Osteoblast (primary cell): Measurements from ENCODE around the gene FRAS1. TPM values are rescaled to one million over a fixed set of nuclear protein-coding genes. Genes with fewer than 3 reads are reported as not detected.

ENCODE experiments used
- DNase-seq: peaks from one replicate; pipeline ENCODE4 v3.0.0; 2011; ENCODE audit warnings: low spot score, mixed read lengths; ENCODE audit not compliant: insufficient read length; ENCODE audit errors: missing footprints
- H2AFZ ChIP-seq: 2 replicates; pipeline ENCODE4 v1.6.0; 2011; ENCODE audit warnings: mild to moderate bottlenecking, low read length
- H3K27ac ChIP-seq: 2 replicates; pipeline ENCODE4 v1.5.1; 2011; ENCODE audit warnings: mild to moderate bottlenecking, low read depth, low read length, moderate library complexity
- H3K27me3 ChIP-seq: 2 replicates; pipeline ENCODE4 v1.6.0; 2012; ENCODE audit warnings: mild to moderate bottlenecking, control low read depth, inconsistent platforms, low read length, moderate library complexity; ENCODE audit not compliant: insufficient read depth
- H3K36me3 ChIP-seq: 2 replicates; pipeline ENCODE4 v1.5.1; 2011; ENCODE audit warnings: mild to moderate bottlenecking, low read length, control low read depth, moderate library complexity; ENCODE audit not compliant: insufficient read depth
- H3K4me1 ChIP-seq: 2 replicates; pipeline ENCODE4 v1.5.1; 2011; ENCODE audit warnings: mild to moderate bottlenecking, low read length, control low read depth, moderate library complexity; ENCODE audit not compliant: insufficient read depth
- H3K4me2 ChIP-seq: 2 replicates; pipeline ENCODE4 v1.6.0; 2011; ENCODE audit warnings: mild to moderate bottlenecking, low read length; ENCODE audit not compliant: insufficient read depth
- H3K4me3 ChIP-seq: fragments of 200-600 bp; sonication (generic); 3 replicates; pipeline ENCODE4 v1.5.1; 2012; ENCODE audit warnings: mild to moderate bottlenecking, low read length, inconsistent platforms; ENCODE audit not compliant: insufficient read depth
- H3K79me2 ChIP-seq: 2 replicates; pipeline ENCODE4 v1.6.0; 2012; ENCODE audit warnings: mild to moderate bottlenecking, low read length, control low read depth, inconsistent platforms; ENCODE audit not compliant: insufficient read depth
- H3K9me3 ChIP-seq: 2 replicates; pipeline ENCODE4 v1.5.1; 2011; ENCODE audit warnings: low read depth, low read length, control low read depth
- H4K20me1 ChIP-seq: 2 replicates; pipeline ENCODE4 v1.6.0; 2012; ENCODE audit warnings: mild to moderate bottlenecking, low read length, control low read depth; ENCODE audit not compliant: insufficient read depth
- total RNA-seq: library from RNA; depleted of rRNA; stranded (reverse); fragments of >200 nt; gene quantifications from 2 replicates; pipeline ENCODE4 v1.2.3, GENCODE V29; 2012
- TF ChIP-seq, protein P1 (sequence below): IDR thresholded peaks from 2 replicates; pipeline ENCODE4 v1.5.1; 2011; ENCODE audit warnings: mild to moderate bottlenecking, low read depth, low read length, moderate library complexity; ENCODE audit errors: extremely low read depth

Gene FRAS1
- total RNA-seq, 1 donor, result 5.1 TPM

DNA sequence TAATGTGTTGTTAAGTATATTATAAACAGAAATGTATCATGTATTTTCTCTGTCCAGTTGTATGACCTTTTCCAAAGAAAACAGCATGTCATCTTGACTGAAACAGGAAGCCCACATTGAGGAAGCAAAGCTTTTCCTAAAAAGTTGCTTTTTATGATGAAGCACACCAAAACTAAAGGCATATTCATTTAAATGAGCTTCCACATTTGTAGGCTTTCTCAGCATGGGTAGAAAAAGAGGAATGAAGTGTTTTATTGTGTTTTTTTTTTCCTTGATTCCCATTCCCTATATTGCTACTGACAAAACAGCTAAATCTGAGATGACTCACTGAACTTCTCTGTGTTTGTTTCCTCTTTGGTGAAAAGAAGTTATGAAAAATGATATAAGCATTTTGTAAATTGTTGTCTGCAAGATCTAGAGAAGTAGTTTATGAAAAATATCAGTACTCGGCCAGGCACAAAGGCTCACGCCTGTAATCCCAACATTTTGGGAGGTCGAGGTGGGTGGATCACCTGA lies 32.5 kb upstream of the FRAS1 start:
- no peak for DNase-seq
- H3K27ac ChIP-seq, result no peak overlapping the region
- no peak overlapping the region for H3K4me3 ChIP-seq
- no peak overlapping the region for H3K4me2 ChIP-seq
- no peaks in the 10 kb centered on the region for H4K20me1 ChIP-seq
- H3K9me3 ChIP-seq, result no peaks in the 10 kb centered on the region
- no peaks in the 10 kb centered on the region for H3K79me2 ChIP-seq
- H3K27me3 ChIP-seq, result no peaks in the 10 kb centered on the region
- H3K4me1 ChIP-seq, result no peaks in the 10 kb centered on the region
- TF ChIP-seq, protein P1, sequence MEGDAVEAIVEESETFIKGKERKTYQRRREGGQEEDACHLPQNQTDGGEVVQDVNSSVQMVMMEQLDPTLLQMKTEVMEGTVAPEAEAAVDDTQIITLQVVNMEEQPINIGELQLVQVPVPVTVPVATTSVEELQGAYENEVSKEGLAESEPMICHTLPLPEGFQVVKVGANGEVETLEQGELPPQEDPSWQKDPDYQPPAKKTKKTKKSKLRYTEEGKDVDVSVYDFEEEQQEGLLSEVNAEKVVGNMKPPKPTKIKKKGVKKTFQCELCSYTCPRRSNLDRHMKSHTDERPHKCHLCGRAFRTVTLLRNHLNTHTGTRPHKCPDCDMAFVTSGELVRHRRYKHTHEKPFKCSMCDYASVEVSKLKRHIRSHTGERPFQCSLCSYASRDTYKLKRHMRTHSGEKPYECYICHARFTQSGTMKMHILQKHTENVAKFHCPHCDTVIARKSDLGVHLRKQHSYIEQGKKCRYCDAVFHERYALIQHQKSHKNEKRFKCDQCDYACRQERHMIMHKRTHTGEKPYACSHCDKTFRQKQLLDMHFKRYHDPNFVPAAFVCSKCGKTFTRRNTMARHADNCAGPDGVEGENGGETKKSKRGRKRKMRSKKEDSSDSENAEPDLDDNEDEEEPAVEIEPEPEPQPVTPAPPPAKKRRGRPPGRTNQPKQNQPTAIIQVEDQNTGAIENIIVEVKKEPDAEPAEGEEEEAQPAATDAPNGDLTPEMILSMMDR, result no peak
- no peaks in the 10 kb centered on the region for H3K36me3 ChIP-seq
- no peak overlapping the region for H2AFZ ChIP-seq

DNA sequence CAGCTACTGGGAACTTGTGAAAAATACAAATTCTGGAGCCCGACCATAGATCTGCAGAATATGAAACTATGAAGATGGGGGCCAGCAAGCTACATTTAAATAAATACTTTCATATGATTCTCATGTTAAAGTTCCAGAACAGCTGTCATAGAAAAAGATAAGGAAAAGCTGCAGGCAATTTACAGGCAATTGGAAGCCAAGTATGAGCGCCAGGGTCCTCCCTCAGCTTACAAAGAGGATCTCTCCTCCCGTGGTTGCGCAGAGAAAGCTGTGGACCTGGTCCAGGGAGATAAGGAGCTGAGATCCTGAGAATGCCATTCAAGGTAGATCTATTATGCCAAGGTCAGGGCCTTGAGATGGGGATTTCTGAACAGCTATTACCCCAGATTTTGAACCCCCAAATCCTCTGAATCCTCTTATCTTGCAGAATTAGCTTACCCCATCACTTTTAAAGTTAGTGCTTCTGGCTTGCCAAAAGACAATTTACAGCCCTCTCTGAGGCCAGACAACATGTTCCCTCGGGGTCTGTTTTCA lies 25.6 kb upstream of the FRAS1 start:
- H3K79me2 ChIP-seq, result no peaks in the 10 kb centered on the region

DNA sequence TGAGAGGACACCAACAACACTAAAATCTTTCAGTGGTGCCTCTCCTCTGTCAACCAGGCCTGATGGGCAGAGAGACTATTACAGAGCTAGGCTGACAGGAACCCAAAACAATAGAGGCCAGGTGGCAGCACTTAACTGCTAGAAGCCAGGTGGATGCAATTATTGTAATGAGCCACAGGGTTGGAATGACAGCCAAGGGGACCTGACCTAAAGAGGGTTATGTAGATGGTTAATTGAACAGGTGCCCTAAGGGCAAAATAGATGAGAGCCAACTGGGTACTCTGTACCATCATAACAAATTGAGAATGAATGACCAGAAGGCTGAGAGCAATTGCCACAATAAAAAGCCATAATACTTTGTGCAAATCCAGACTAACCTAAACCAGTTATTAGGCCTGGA lies 24.7 kb upstream of the FRAS1 start:
- Histone ChIP-seq H3K79me2 (no peaks in the 10 kb centered on the region), H4K20me1 (no peaks in the 10 kb centered on the region), H3K27me3 (no peaks in the 10 kb centered on the region), H2AFZ (no peak overlapping the region), H3K4me1 (no peaks in the 10 kb centered on the region), H3K27ac (no peak overlapping the region), H3K36me3 (no peaks in the 10 kb centered on the region), H3K4me3 (no peak overlapping the region), H3K4me2 (no peak overlapping the region), H3K9me3 (no peaks in the 10 kb centered on the region)
- TF ChIP-seq, protein P1, result no peak
- no peak for DNase-seq

More for the DNA sequence above, 25.6 kb upstream of the FRAS1 start:
- TF ChIP-seq, protein P1, result no peak
- no peak overlapping the region for H3K4me3 ChIP-seq
- DNase-seq, result no peak
- H3K36me3 ChIP-seq, result no peaks in the 10 kb centered on the region
- H4K20me1 ChIP-seq, result no peaks in the 10 kb centered on the region
- H3K4me2 ChIP-seq, result no peak overlapping the region
- no peaks in the 10 kb centered on the region for H3K27me3 ChIP-seq
- H3K27ac ChIP-seq, result no peak overlapping the region
- H3K9me3 ChIP-seq, result no peaks in the 10 kb centered on the region
- no peak overlapping the region for H2AFZ ChIP-seq
- H3K4me1 ChIP-seq, result no peaks in the 10 kb centered on the region

DNA sequence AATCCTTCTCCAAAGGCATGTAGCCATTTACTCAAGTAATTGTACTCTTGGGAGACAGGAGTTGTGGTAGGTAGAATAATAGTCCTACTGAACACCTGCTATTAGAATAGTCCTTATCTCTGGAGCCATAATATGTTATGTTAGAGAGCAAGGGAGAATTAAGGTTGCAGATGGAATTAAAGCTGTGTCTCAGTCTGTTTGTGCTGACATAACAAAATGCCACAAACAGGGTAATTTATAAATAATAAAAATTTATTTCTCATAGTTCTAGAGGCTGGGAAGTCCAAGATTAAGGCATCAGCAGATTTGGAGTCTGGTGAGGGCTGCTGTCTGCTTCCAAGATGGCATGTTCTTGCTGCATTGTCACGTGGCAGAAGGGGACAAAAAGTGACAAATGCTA lies 24.2 kb upstream of the FRAS1 start:
- Histone ChIP-seq H3K4me2 (no peak overlapping the region), H4K20me1 (no peaks in the 10 kb centered on the region), H2AFZ (no peak overlapping the region), H3K27me3 (no peaks in the 10 kb centered on the region), H3K27ac (no peak overlapping the region), H3K9me3 (no peaks in the 10 kb centered on the region), H3K4me1 (no peaks in the 10 kb centered on the region), H3K4me3 (no peak overlapping the region), H3K79me2 (no peaks in the 10 kb centered on the region), H3K36me3 (no peaks in the 10 kb centered on the region)
- DNase-seq, result no peak
- TF ChIP-seq, protein P1, result no peak
